Thyroid gland (tissue), 4 donors: ENCODE data around the gene ABCC8. TPM values are rescaled to one million over a fixed set of nuclear protein-coding genes. Genes with fewer than 3 reads are reported as not detected.

Experiments
- DNase-seq, 2 donors: peaks; one replicate each; pipeline ENCODE4 v3.0.0-alpha.2; 2019
- H3K27ac ChIP-seq, 3 donors: fragments of 200-600 bp; sonication (generic); 1 replicate in 2 of 3; 2 replicates in 1 of 3; pipeline ENCODE4 v1.5.1; 2016 to 2019; ENCODE audit warnings: mild to moderate bottlenecking in 1 of 3, moderate library complexity in 1 of 3
- H3K27me3 ChIP-seq: fragments of 200-600 bp; sonication (generic); one replicate; pipeline ENCODE4 v1.5.1; 2019
- H3K36me3 ChIP-seq, 2 donors: fragments of 200-600 bp; sonication (generic); one replicate each; pipeline ENCODE4 v1.5.1; 2016 to 2019
- H3K4me1 ChIP-seq, 2 donors: fragments of 200-600 bp; sonication (generic); one replicate each; pipeline ENCODE4 v1.5.1; 2017 to 2019
- H3K4me3 ChIP-seq, 3 donors: fragments of 200-600 bp; sonication (generic); replicated peaks in 1 of 3; 1 replicate in 2 of 3; 2 replicates in 1 of 3; pipeline ENCODE4 v1.5.1; 2016; ENCODE audit warnings: mild to moderate bottlenecking in 1 of 3
- H3K9me3 ChIP-seq: fragments of 200-600 bp; sonication (generic); one replicate; pipeline ENCODE4 v1.5.1; 2017
- POLR2A ChIP-seq, 2 donors: fragments of 450-650 bp; IDR thresholded peaks; one replicate each; pipeline ENCODE4 v1.6.1; 2017; ENCODE audit warnings: antibody characterized with exemption in 2 of 2, mild to moderate bottlenecking in 2 of 2, moderate library complexity in 1 of 2
- WGBS, 2 donors: methylation state at CpG; one replicate each; pipeline ENCODE4 v1.1.5; 2017; 5-methylcytosine and 5-hydroxymethylcytosine counted together
- intact Hi-C: fragments of 100-400 bp; cut with DNase I; formaldehyde crosslinking; loops from one replicate; pipeline ENCODE4 v1.15.1; 2023
- total RNA-seq, 4 donors: library from RNA; depleted of rRNA; stranded (reverse); fragments of >200 nt; gene quantifications; one replicate each; pipeline ENCODE4 v1.2.3, GENCODE V29; 2016
- TF ChIP-seq, protein P1 (sequence below), 6 experiments: fragments of 200-600 bp in 3 of 6; fragments of 450-650 bp in 3 of 6; sonication (generic) in 3 of 6; IDR thresholded peaks; one replicate each; pipeline ENCODE4 v1.5.1; 2016 to 2019; ENCODE audit warnings: antibody characterized with exemption in 6 of 6, mild to moderate bottlenecking in 2 of 6, inconsistent platforms in 1 of 6, moderate library complexity in 1 of 6

ABCC8 gene
- total RNA-seq, 4 donors from 2014 or later = 10.9 to 19.1 (median 15.1) TPM

DNA sequence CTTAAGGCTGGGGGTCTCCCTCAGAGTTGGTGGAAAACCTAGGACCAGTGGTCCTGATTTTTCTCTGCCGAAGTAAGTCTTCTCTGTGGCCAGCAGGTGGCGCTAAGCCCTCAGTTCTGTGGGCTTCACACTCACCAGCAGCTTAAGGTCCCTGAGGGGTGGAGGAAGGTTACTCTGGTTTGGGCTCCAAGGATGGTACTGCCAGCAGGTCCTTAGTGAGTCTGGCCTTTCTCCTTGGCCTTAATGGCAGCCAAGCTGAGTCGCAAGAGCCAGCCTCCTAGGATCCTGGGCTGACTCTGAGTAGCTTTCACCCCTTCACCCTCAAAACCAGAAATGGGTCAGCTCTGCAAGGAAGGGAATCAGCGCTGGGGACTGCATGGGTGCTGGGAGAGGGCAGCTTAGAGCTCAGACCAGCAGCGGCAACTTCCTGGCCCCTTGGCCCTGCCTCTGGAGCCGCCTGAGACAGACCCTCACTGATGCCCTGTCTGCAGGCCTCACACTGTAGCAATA, 92.6 kb downstream of the ABCC8 start:
- peaks cover 14 to 26% of the 10 kb centered on the region in 2 donors for H3K4me1 ChIP-seq
- 47 to 52% methylated on average over 6 of the region's 6 CpGs for WGBS, 2 donors
- DNase-seq = peak; percentile 83 to 93
- no peak for TF ChIP-seq POLR2A (IDR thresholded peaks at IDR 0.05)
- TF ChIP-seq, protein P1, sequence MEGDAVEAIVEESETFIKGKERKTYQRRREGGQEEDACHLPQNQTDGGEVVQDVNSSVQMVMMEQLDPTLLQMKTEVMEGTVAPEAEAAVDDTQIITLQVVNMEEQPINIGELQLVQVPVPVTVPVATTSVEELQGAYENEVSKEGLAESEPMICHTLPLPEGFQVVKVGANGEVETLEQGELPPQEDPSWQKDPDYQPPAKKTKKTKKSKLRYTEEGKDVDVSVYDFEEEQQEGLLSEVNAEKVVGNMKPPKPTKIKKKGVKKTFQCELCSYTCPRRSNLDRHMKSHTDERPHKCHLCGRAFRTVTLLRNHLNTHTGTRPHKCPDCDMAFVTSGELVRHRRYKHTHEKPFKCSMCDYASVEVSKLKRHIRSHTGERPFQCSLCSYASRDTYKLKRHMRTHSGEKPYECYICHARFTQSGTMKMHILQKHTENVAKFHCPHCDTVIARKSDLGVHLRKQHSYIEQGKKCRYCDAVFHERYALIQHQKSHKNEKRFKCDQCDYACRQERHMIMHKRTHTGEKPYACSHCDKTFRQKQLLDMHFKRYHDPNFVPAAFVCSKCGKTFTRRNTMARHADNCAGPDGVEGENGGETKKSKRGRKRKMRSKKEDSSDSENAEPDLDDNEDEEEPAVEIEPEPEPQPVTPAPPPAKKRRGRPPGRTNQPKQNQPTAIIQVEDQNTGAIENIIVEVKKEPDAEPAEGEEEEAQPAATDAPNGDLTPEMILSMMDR (IDR thresholded peaks at IDR 0.05) = peak; percentile 80 to 96 (median 88)
- H3K27me3 ChIP-seq = no peaks in the 10 kb centered on the region
- H3K9me3 ChIP-seq = no peaks in the 10 kb centered on the region
- H3K36me3 ChIP-seq = no peaks in the 10 kb centered on the region
- H3K27ac ChIP-seq = no peak overlapping the region
- intact Hi-C loops = loop anchor here (2.0 kb wide), 1 partner anchor 121 kb away; no protein-coding TSS in a partner anchor
- H3K4me3 ChIP-seq = no peak overlapping the region

DNA sequence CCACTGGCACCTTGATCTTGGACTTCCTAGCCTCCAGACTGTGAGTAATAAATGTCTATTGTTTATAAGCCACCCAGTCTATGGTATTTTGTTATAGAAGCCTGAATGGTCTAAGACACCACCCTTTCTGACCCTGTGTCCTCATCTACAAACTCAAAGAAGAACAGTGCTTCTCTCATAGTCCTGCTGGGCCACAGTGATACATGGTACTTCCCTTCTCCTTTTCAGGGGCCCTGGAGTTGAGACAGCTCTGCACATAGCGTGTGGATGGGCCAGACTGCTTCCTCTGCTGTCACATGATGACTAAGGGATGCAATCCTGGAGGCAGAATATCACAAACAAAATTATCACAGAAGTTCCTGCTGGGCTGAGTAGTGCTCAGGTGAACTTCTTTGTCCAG, 93.2 kb downstream of the ABCC8 start:
- Histone ChIP-seq H3K9me3 (no peaks in the 10 kb centered on the region), H3K27ac (no peak overlapping the region), H3K4me1 (peaks cover 11 to 22% of the 10 kb centered on the region in 2 donors), H3K27me3 (no peaks in the 10 kb centered on the region), H3K4me3 (no peak overlapping the region), H3K36me3 (no peaks in the 10 kb centered on the region)
- 100% methylated on average over 1 of the region's 1 CpG; no CpG with 5 or more reads in 1 of the 2 donors for WGBS, 2 donors
- no peak for DNase-seq
- intact Hi-C loops = no loop called here
- TF ChIP-seq POLR2A (IDR thresholded peaks at IDR 0.05) = no peak
- TF ChIP-seq, protein P1 (IDR thresholded peaks at IDR 0.05) = no peak

DNA sequence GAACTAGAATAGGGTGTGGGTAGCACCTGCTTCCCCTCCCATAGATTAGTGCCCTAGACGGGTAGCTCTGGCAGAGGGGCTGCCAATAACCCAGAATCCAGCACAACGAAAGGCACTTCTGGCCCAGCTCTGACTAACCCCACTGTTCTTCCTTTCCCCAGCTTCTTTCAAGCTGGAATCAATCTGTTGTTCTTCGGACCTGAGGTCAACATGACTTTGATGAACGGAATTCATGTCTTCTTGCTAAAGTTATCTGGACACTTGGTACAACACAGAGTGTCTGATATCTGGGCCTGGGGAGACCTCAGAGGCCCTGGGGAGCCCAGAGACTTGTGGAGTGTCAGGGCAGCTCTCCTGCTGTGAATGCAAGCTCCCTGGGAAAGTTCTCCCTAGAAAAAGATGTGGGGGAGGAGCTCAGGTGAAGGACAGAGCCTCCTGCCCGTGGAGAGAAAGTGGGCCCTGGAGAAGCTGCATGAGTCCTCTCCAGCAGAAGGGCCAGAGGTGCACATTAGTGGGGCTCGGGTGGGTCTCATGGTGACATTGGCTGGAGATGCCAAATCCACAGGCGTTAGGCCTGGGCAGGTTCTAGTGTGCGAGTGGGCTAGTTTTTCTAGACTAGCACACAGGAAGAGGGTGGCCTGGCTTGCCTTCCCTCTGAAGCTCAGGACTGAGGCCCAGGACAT, 94.5 kb downstream of the ABCC8 start:
- no peak for TF ChIP-seq POLR2A (IDR thresholded peaks at IDR 0.05)
- TF ChIP-seq, protein P1 (IDR thresholded peaks at IDR 0.05) = no peak
- Histone ChIP-seq H3K4me3 (no peak overlapping the region), H3K27ac (no peak overlapping the region), H3K9me3 (no peaks in the 10 kb centered on the region), H3K4me1 (peaks cover 11 to 18% of the 10 kb centered on the region in 2 donors), H3K27me3 (no peaks in the 10 kb centered on the region), H3K36me3 (no peaks in the 10 kb centered on the region)
- intact Hi-C loops = no loop called here
- DNase-seq = no peak
- 77 to 86% methylated on average over 7 to 8 of the region's 8 CpGs for WGBS, 2 donors

DNA sequence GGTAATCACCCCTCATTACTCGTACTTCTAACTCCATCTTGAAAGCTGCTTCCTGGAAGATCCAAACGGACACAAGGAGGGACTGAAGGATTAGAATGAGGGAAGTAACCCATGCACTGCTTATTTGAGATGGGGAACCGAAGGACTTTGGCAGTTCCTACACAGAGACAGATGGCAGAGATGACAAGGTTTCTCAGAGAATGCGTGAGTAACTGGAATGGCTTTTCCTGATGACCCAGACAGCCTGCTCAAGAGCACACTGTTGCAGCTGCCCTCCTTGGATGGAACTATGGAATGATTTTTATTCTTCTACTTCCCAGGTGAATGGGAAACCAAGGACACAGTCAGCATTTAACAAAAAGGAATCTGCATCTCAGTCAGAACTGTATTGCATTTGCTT, 95.5 kb downstream of the ABCC8 start:
- intact Hi-C loops = no loop called here
- Histone ChIP-seq H3K4me3 (no peak overlapping the region), H3K27me3 (no peaks in the 10 kb centered on the region), H3K9me3 (no peaks in the 10 kb centered on the region), H3K4me1 (peaks cover 7 to 9% of the 10 kb centered on the region in 2 donors), H3K36me3 (no peaks in the 10 kb centered on the region), H3K27ac (no peak overlapping the region)
- no peak for TF ChIP-seq POLR2A (IDR thresholded peaks at IDR 0.05)
- TF ChIP-seq, protein P1 (IDR thresholded peaks at IDR 0.05) = no peak
- WGBS, 2 donors = 83 to 85% methylated on average over 4 of the region's 4 CpGs
- DNase-seq = no peak
